Ovary (tissue), 3 donors: ENCODE data around the gene MRAS.

Experiments
- POLR2A ChIP-seq: fragments of 450-650 bp; IDR thresholded peaks from one replicate; pipeline ENCODE4 v1.6.1; 2017; ENCODE audit warnings: antibody characterized with exemption, mild to moderate bottlenecking, moderate library complexity
- TF ChIP-seq, protein P1 (sequence below), 3 donors: fragments of 450-650 bp in 2 of 3; fragments of 200-600 bp in 1 of 3; IDR thresholded peaks; one replicate each; pipeline versions ENCODE4 v1.5.1 to v1.8.0; 2016 to 2022; ENCODE audit warnings: antibody characterized with exemption in 3 of 3, mild to moderate bottlenecking in 1 of 3
- donor health status: DM: no; HTN: no; CAD: no.

DNA sequence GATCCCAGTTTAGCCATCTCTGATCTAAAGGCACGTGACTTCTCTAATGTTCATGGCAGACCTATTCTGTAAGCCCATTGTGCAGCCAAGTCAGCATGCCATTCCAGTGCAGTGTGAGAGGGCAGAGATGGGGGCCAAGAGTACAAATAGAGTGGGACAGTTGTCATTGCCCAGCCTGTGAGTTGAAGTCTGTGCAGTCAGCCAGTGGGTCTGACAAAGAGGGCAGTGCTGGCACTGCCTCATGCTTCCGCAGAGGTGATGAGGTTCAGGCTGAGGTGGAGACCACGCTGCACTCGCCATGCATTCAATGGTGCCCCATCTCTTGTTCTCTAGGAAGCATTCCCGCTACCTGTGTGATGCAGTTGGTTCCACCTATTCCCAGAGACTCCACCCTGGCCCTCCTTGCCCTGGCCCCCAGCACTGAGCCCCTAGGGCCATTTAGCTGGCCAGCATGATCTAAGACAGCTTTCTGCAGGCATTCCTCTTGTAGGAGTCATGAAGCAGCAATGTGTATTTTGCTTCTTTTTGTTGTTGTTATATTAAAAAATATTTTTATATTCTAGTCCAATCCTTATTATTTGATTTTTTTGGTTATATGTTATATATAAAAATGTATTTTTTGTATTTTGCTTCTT is 3.7 kb downstream of the MRAS start:
- TF ChIP-seq, protein P1, sequence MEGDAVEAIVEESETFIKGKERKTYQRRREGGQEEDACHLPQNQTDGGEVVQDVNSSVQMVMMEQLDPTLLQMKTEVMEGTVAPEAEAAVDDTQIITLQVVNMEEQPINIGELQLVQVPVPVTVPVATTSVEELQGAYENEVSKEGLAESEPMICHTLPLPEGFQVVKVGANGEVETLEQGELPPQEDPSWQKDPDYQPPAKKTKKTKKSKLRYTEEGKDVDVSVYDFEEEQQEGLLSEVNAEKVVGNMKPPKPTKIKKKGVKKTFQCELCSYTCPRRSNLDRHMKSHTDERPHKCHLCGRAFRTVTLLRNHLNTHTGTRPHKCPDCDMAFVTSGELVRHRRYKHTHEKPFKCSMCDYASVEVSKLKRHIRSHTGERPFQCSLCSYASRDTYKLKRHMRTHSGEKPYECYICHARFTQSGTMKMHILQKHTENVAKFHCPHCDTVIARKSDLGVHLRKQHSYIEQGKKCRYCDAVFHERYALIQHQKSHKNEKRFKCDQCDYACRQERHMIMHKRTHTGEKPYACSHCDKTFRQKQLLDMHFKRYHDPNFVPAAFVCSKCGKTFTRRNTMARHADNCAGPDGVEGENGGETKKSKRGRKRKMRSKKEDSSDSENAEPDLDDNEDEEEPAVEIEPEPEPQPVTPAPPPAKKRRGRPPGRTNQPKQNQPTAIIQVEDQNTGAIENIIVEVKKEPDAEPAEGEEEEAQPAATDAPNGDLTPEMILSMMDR (IDR thresholded peaks at IDR 0.05): no peak
- no peak for TF ChIP-seq POLR2A
